ENCODE data around the gene ITGB3.

The ITGB3 gene

DNA sequence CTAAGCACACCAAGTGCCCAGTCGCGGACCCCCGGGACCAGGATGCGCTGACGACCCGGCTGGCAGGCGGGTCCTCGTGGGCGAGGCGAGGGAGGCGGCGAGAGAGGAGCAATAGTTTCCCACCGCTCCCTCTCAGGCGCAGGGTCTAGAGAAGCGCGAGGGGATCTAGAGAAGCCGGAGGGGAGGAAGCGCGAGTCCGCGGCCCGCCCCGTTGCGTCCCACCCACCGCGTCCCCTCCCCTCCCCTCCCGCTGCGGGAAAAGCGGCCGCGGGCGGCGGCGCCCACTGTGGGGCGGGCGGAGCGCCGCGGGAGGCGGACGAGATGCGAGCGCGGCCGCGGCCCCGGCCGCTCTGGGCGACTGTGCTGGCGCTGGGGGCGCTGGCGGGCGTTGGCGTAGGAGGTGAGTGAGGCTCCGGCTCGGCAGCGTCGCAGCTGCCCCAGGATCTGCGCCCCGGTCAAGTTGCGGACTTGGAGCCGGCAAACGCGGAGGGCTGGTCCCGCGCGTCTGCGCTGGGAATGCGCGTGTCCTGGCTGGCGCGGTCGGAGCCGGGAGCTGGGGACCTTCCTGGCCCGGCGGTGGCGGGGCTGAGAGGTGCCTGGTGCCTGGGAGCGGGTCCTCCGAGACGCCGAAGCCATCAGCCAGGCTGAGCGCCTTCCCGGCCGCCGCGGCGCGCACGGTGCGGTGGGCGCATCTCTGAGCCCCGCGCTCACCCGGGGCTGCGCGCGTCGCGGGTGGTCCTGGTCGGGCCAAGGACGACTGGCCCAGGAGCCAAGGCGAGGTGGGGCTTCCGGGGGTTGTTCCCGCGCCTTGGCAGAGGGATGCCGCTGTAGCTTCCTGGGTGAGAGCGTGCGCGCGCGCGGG is at the start of gene ITGB3:
TSS of gene ITGB3 (plus strand) at position 287 of the 862 bp plus-strand sequence. CDS start at position 322, 35 bp downstream.
- no peaks in the 10 kb centered on the region for H4K20me1 ChIP-seq (ENCODE audit: control insufficient read depth, insufficient read depth, low read depth, low read length)
- no peaks in the 10 kb centered on the region for H3K9me3 ChIP-seq (ENCODE audit: control insufficient read depth, insufficient read depth, low read length)
- no peaks in the 10 kb centered on the region for H3K79me2 ChIP-seq (ENCODE audit: control insufficient read depth, low read length)
- H3K4me3 ChIP-seq (ENCODE audit: low read length): peak within 1 kb of the TSS; percentile 75
- no peak; the same call in 1 of the 2 replicates for TF ChIP-seq EZH2phosphoT487 (IDR thresholded peaks at IDR 0.05; ENCODE audit: borderline replicate concordance, low read length)
- TF ChIP-seq, protein P1, sequence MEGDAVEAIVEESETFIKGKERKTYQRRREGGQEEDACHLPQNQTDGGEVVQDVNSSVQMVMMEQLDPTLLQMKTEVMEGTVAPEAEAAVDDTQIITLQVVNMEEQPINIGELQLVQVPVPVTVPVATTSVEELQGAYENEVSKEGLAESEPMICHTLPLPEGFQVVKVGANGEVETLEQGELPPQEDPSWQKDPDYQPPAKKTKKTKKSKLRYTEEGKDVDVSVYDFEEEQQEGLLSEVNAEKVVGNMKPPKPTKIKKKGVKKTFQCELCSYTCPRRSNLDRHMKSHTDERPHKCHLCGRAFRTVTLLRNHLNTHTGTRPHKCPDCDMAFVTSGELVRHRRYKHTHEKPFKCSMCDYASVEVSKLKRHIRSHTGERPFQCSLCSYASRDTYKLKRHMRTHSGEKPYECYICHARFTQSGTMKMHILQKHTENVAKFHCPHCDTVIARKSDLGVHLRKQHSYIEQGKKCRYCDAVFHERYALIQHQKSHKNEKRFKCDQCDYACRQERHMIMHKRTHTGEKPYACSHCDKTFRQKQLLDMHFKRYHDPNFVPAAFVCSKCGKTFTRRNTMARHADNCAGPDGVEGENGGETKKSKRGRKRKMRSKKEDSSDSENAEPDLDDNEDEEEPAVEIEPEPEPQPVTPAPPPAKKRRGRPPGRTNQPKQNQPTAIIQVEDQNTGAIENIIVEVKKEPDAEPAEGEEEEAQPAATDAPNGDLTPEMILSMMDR (IDR thresholded peaks at IDR 0.05; ENCODE audit: low read depth, low read length, poor library complexity, severe bottlenecking): peak; percentile 31
- no peaks in the 10 kb centered on the region for H3K9me2 ChIP-seq (replicated peaks; ENCODE audit: control insufficient read depth, low read length)
- H3K36me3 ChIP-seq (ENCODE audit: control insufficient read depth, low read length): no peaks in the 10 kb centered on the region
- H3K4me1 ChIP-seq (ENCODE audit: control insufficient read depth, low read length): peaks cover 11% of the 10 kb centered on the region
- peaks cover 53% of the 10 kb centered on the region for H3K27me3 ChIP-seq (ENCODE audit: control insufficient read depth, low read length)
- H3F3A ChIP-seq (ENCODE audit: control insufficient read depth, insufficient read depth): no peaks in the 10 kb centered on the region
- H3K27ac ChIP-seq (ENCODE audit: low read depth, low read length): no peak within 1 kb of the TSS
- H3K4me2 ChIP-seq (ENCODE audit: low read length): peak within 1 kb of the TSS; percentile 91

DNA sequence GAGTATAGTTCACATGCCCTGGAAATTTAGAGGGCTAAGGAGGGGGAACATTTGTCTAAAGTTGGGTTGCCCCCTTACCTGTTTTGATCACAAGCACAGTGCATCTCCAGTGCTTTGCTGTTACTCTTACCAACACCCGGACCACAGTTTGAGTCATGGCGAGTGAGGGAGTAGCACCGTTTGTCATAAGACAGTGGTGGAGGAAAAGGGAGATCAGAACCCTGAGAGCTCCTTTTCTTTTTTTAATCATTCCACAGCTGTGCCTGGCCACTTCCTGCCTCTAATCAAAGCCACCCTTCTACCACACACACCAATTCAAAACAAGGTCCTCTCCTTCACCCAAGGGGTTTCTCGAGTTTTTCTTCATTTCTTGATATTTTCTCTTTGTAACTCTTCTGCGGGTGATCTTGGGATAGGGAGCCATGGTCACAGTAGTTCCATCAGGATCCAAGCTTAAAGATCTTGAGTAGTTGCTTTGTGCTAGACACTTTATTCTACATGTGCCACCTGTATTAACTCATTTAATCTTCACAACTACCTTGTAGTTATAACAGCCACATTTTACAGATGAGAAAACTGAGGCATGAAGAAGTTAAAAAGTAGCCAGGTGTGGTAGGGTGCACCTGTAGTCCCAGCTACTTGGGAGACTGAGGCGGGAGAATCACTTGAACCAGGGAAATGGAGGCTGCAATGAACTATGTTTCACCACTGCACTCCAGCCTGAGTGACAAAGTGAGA is 49.5 kb upstream of the ITGB3 start:
- Histone ChIP-seq H3K9me3 (ENCODE audit: control insufficient read depth, insufficient read depth, low read length) (no peaks in the 10 kb centered on the region), H4K20me1 (ENCODE audit: control insufficient read depth, insufficient read depth, low read depth, low read length) (no peaks in the 10 kb centered on the region), H3K4me1 (ENCODE audit: control insufficient read depth, low read length) (peaks cover 87% of the 10 kb centered on the region), H3K4me2 (ENCODE audit: low read length) (peak overlapping the region; percentile 77), H3K4me3 (ENCODE audit: low read length) (peak overlapping the region; percentile 60), H3K79me2 (ENCODE audit: control insufficient read depth, low read length) (no peaks in the 10 kb centered on the region), H3K27me3 (ENCODE audit: control insufficient read depth, low read length) (no peaks in the 10 kb centered on the region), H3K27ac (ENCODE audit: low read depth, low read length) (peak overlapping the region; percentile 76), H3F3A (ENCODE audit: control insufficient read depth, insufficient read depth) (peaks cover 32% of the 10 kb centered on the region; the same call in 1 of the 2 replicates), H3K36me3 (ENCODE audit: control insufficient read depth, low read length) (peaks cover 3% of the 10 kb centered on the region; the same call in 1 of the 2 replicates), H3K9me2 (replicated peaks; ENCODE audit: control insufficient read depth, low read length) (no peaks in the 10 kb centered on the region)
- TF ChIP-seq, protein P1 (IDR thresholded peaks at IDR 0.05; ENCODE audit: low read depth, low read length, poor library complexity, severe bottlenecking): no peak
- TF ChIP-seq EZH2phosphoT487 (IDR thresholded peaks at IDR 0.05; ENCODE audit: borderline replicate concordance, low read length): no peak

DNA sequence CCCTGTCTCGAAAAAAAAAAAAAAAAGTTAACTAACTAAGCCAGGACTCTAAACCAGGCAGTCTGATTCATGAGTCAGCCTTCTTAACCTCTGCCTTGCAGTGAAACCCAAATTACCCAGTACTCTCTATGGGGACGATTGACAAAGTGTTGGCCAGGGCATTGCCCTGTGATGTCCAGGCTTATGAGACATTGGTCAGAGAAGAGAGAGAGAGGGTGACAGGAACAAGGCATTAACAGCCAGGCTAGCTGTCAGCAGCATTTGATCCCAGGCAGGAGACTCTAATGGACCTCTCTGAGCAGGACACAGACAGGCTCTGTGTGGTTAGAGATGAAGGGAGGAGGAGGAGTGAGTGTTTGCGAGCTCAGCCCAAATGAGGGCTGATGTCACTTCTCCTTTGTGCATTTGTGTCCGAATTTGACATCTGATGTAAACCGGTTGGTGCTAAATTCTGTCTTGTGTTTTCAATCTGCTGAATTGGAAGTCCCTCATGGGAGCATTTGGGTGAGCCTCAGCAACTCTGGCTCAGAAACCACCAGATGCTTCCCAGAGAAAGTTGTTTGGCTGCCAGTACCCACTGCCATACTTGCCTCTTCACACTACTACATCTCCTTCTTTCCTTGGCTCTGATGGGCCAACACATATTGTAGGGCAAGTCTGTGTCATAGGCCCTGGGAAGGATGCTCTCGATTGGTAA is 48.8 kb upstream of the ITGB3 start:
- peaks cover 84% of the 10 kb centered on the region for H3K4me1 ChIP-seq (ENCODE audit: control insufficient read depth, low read length)
- TF ChIP-seq, protein P1 (IDR thresholded peaks at IDR 0.05; ENCODE audit: low read depth, low read length, poor library complexity, severe bottlenecking): no peak
- no peak for TF ChIP-seq EZH2phosphoT487 (IDR thresholded peaks at IDR 0.05; ENCODE audit: borderline replicate concordance, low read length)
- no peaks in the 10 kb centered on the region for H3K27me3 ChIP-seq (ENCODE audit: control insufficient read depth, low read length)
- H3K9me3 ChIP-seq (ENCODE audit: control insufficient read depth, insufficient read depth, low read length): no peaks in the 10 kb centered on the region
- peaks cover 3% of the 10 kb centered on the region; the same call in 1 of the 2 replicates for H3K36me3 ChIP-seq (ENCODE audit: control insufficient read depth, low read length)
- H3K27ac ChIP-seq (ENCODE audit: low read depth, low read length): peak overlapping the region; percentile 76
- no peaks in the 10 kb centered on the region for H3K9me2 ChIP-seq (replicated peaks; ENCODE audit: control insufficient read depth, low read length)
- no peaks in the 10 kb centered on the region for H3K79me2 ChIP-seq (ENCODE audit: control insufficient read depth, low read length)
- peak overlapping the region; percentile 60 for H3K4me3 ChIP-seq (ENCODE audit: low read length)
- peaks cover 32% of the 10 kb centered on the region; the same call in 1 of the 2 replicates for H3F3A ChIP-seq (ENCODE audit: control insufficient read depth, insufficient read depth)
- H3K4me2 ChIP-seq (ENCODE audit: low read length): peak overlapping the region; percentile 77
- H4K20me1 ChIP-seq (ENCODE audit: control insufficient read depth, insufficient read depth, low read depth, low read length): no peaks in the 10 kb centered on the region

All from DOHH2 (cell line).